Activated CD4-positive, alpha-beta T cell treated with anti-CD3 and anti-CD28 coated beads for 1 hour (primary cell): ENCODE measurements around the gene SLC16A4.
A peak's percentile ranks its signal among the peaks of the same experiment; 100 is the strongest.
"Not testable (repeated sequence)": the region's sequence is repeated elsewhere in the genome, so short reads cannot be mapped to it uniquely, and the experiment has no call there.

Source experiments
- DNase-seq: peaks from one replicate; pipeline ENCODE4 v3.0.0-alpha.2; 2020

Gene SLC16A4

DNA sequence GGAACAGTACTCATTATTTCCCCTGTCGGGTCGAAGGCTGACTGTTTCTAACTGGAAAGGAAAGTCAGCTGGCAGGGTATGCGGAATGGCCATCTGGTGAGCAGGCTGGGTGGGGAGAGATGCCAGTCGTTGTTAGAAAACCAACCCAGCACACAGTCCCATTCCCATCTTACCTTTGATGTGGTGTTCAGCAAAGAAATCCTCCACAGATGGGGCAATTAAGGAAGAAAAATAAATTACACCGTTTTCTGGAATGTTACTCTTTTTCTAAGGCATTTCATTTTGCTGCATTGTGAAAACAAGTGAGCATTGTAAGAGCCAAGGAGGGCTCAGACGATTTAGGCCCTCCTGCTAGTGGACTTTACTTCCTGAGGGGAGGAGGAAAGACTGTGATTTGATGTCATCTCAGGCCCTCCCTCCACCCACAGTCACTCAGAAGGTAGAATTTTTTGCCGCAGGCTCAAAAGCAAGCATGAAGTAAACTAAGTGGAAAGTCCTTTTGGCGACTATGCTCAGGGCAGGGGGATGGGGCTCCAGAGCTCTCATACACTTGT, at the start of gene SLC16A4:
Gene SLC16A4 (minus strand): TSS at position 335 of the 554 bp plus-strand sequence. CDS start 1,703 bp downstream, outside the sequence.
- DNase-seq, result no peak

DNA sequence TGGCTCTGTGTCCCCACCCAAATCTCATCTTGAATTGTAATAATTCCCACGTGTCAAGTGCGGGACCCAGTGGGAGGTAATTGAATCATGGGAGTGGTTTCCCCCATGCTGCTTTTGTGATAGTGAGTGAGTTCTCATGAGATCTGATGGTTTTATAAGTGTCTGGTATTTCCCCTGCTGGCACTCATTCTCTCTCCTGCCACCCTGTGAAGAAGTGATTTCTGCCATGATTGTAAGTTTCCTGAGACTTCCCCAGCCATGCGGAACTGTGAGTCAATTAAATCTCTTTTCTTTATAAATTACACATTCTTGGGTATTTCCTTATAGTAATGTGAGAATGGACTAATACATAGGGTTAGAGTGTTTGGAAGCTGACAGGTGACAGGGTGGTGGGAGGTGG, 49.0 kb upstream of the SLC16A4 start:
- not testable (repeated sequence) for DNase-seq

DNA sequence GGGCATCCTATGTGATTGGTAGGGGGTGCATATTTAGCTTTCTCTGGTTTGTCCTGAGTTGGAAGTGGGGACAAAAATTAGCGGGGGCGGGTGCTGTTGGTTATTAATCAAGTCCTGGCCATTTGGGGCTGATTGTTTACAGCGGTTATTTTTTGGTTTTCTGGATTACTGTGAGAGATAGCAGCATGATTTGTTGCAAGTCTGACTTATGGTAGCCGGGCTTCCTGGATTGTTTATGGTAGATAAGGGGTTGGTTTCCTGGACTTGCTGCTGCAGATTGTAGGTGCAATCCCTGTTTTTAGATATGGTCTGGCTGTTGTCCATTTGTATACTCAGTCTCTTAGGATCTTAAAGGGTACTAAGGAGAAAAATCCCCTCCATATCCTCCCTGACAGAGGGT, 48.1 kb upstream of the SLC16A4 start:
- no peak for DNase-seq

GRCh38 chr1:110437645-110438299, 46.9 kb upstream of the SLC16A4 start:
- not testable (repeated sequence) for DNase-seq

DNA sequence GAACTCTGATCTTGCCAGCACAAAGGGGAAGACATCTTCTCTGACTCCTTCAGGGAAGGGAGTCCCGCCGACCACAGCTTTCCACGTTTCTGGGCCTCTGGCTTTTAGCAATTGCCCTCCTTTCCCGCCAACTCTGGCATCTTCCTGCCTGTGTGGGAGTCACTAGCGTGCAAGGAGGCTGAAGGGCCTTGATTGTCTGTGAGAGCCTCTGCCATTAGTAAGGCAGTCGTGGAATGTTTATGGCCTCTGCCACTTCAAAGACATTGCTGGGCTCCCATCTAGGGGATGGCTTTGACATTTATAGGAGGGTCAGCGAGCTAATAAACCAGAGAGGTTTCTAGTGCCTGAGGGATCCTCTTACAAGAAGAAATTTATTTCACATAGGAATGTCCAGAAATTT, 45.8 kb upstream of the SLC16A4 start:
- no peak for DNase-seq

DNA sequence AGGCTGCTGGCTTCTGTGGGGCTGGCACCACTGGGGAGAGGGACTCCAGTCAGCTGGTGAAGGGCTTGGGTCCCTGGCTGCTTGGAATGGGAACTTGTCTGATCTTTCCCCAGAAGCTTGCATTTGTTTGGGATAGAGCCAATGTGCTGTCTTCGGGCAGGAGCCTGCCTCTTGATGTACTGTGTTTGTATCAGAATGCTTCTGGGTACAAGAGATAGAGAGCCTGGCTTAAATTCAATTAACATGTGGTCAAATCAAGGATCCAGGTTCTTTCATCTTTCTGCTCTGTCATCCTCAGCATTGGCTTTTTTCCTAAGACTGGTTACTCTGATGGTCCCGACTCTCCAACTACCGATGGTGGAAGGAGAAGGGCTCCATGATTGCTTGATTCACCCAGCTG, 44.1 kb upstream of the SLC16A4 start:
- DNase-seq, result no peak

GRCh38 chr1:110433803-110434202, 43.0 kb upstream of the SLC16A4 start:
- no peak for DNase-seq

- no peak for DNase-seq
These were observed 42.4 kb upstream of the SLC16A4 start for GRCh38 chr1:110433213-110433612.

- no peak for DNase-seq
These were observed 40.1 kb upstream of the SLC16A4 start for GRCh38 chr1:110430901-110431300.

DNA sequence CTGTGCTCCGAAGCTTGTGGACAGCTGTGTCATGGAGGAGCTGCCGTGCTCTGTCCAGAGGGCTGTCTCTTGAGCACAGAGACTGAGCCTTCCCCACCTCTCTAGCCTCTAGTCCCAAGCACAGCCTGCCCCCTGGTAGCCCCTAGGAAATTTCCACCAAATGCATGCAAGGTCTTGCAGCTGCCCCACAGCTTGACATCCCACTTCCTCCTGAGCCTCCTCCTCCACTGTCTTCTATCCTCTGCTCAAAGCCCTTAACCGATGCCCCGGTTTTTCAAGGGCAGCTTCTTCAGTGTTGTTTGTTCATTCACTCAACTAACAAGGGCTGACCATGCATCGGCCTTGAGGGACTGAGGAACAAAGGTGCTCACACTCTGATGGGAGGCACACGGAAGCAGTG, 39.5 kb upstream of the SLC16A4 start:
- no peak for DNase-seq

- no peak for DNase-seq
These were observed 38.1 kb upstream of the SLC16A4 start for GRCh38 chr1:110428946-110429345.

DNA sequence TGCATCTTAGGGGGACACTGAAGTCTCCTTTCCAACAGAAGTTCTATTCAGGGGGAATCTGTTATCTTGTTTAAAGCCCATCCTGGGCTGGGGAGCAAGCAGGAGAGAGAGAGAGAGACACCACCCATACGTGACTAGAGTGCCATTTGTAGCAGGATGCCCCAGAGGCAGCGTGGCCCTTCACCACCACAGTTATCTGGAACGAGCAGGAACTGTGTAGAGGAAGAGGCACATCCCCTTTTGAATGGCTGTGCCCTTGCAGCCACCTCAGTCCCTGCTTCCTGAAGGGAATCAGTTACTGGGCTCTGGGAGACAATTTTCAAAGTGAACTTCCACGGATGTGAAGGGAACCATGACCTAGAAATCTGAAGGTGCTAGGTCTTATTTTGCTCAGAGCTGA, 36.0 kb upstream of the SLC16A4 start:
- no peak for DNase-seq

- no peak for DNase-seq
These were observed 34.9 kb upstream of the SLC16A4 start for GRCh38 chr1:110425612-110426152.

GRCh38 chr1:110424699-110425611, 34.1 kb upstream of the SLC16A4 start:
- DNase-seq, result no peak

- no peak for DNase-seq
These were observed 30.3 kb upstream of the SLC16A4 start for GRCh38 chr1:110420874-110421793.

GRCh38 chr1:110420023-110420662, 29.3 kb upstream of the SLC16A4 start:
- no peak for DNase-seq

DNA sequence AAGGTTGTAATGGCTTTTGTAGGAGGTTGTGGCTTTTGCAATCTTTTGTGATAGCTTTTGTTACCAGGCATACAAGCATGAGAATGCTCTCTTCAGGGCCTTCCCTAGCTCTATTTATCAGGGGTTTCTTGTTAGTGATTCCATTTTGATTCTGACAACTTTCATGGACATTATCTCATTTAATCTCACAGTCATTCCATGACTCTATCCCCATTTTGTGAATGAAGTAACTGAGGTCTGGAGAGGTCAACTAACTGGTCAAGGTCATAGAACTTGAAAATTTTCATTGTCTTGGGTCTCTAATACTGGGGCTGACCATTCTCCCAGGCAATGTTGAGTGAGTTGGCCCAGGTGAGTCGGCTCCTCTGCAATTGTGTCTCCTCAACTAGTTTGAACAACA, 27.9 kb upstream of the SLC16A4 start:
- DNase-seq, result no peak

DNA sequence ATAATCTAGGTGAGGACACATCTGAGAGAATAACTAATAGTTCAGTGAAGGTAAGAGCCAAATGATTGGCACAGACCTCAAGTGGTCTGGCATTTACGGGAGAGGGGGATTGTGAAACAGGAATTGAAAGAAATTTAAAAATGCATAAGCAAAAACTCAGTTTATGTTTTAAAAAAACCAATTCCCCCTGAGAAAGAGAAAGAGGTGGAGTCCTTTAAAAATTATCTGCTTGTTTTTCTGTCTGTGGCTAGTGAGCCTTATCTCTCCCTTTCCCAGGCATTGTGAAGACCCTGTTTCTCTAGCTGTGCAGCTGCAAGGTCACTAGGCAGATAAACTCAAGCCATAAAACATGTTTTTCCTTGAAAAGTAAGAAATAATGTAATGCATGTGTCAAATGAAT, 22.2 kb upstream of the SLC16A4 start:
- not testable (repeated sequence) for DNase-seq

DNA sequence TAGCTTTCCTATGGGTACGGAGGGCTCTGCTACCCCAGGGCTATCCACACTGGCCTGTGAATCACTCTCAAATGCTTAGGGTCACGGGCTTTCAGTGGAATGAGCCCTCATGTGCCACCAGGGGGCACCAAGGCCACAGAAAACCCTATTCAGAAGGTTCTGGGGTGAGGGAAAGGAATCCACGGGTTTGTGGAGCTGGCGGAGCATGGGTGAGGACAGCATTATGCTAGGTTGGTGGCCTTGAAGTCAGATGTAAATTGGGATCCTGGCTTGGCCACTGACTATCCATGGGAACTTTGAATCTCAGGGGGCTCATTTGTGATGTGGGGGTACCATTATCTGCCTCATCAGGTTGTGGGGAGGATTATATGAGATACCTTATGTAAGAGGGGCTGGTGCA, 21.8 kb upstream of the SLC16A4 start:
- DNase-seq, result peak; percentile 42

DNA sequence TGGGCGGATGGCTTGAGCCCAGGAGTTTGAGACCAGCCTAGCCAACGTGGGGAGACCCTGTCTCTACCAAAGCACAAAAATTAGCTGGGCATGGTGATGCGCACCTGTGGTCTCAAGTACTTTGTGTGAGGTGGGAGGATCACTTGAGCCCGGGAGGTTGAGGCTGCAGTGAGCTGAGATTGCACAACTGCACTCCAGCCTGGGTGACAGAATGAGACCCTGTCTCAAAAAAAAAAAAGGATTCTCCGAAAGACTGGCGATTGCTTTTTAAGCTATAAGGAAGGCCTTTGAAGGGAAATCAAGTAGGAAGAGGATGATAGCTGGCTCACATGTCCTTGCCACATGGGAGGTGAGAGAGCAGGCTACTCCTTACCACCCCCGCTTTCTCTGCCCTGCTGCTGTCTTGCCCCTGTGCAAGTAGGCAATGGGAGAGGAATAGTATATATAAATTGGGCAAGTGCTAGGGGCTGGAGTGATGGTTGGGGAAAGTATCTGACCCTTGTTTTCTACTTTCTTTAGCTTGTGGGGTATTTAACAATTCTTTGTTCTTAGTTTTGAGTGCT, 20.4 kb upstream of the SLC16A4 start:
- DNase-seq, result no peak

DNA sequence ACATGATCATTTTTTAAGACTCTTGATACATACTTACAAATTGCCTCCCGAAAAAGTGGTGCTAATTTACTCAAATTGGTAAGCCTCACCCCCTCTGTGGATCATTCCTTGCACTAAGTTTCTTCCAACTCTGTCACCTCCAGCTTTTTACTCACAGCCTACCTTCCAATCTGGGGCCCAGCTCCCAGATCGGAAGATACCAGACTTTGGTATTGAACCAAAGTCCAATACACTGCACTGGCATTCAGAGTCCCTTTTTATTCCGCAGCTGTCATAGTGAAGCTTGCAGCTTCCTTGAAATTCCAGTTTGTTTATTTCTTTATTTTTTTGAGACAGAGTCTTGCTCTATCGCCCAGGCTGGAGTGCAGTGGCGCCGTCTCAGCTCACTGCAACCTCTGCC, 18.5 kb upstream of the SLC16A4 start:
- DNase-seq, result no peak

GRCh38 chr1:110408488-110408887, 17.7 kb upstream of the SLC16A4 start:
- no peak for DNase-seq
